Measurements from ENCODE around the gene JADE2. TPM values are rescaled to one million over a fixed set of nuclear protein-coding genes. Genes with fewer than 3 reads are reported as not detected.

JADE2 gene
- total RNA-seq, 1 donor from 2014 or later = 76.8 TPM

GRCh38 chr5:134527156-134527960, 1.9 kb downstream of the JADE2 start:
- peaks cover 7% of the 10 kb centered on the region for H3K36me3 Mint-ChIP-seq (ENCODE audit: low read depth)
- no peaks in the 10 kb centered on the region for H3K9me3 Mint-ChIP-seq
- no peaks in the 10 kb centered on the region for H3K27me3 Mint-ChIP-seq (ENCODE audit: low read depth)
- peak overlapping the region; percentile 97 for H3K4me3 Mint-ChIP-seq (ENCODE audit: low read depth)
- intact Hi-C loops (cut with micrococcal nuclease) = loop anchor here (1.0 to 10.0 kb wide), 9 partner anchors 17 to 353 kb away; partner anchors contain the start of genes CAMLG, PPP2CA, SKP1 and UBE2B
- peaks cover 25% of the 10 kb centered on the region for H3K4me1 Mint-ChIP-seq (ENCODE audit: low read depth)
- DNase-seq (ENCODE audit: low spot score) = peak; percentile 61
- peak overlapping the region; percentile 94 for H3K27ac Mint-ChIP-seq

- Mint-ChIP-seq H3K27ac (no peak overlapping the region), H3K27me3 (ENCODE audit: low read depth) (no peaks in the 10 kb centered on the region), H3K4me3 (ENCODE audit: low read depth) (peak overlapping the region; percentile 97), H3K36me3 (ENCODE audit: low read depth) (peaks cover 7% of the 10 kb centered on the region), H3K4me1 (ENCODE audit: low read depth) (peaks cover 25% of the 10 kb centered on the region), H3K9me3 (no peaks in the 10 kb centered on the region)
- DNase-seq (ENCODE audit: low spot score) = no peak
- intact Hi-C loops (cut with micrococcal nuclease) = loop anchor here (1.0 to 10.0 kb wide), 9 partner anchors 16 to 353 kb away; partner anchors contain the start of genes CAMLG, PPP2CA, SKP1 and UBE2B
Measured at GRCh38 chr5:134527961-134528424, 2.5 kb downstream of the JADE2 start.

- peak overlapping the region; percentile 97 for H3K4me3 Mint-ChIP-seq (ENCODE audit: low read depth)
- H3K27me3 Mint-ChIP-seq (ENCODE audit: low read depth) = no peaks in the 10 kb centered on the region
- H3K4me1 Mint-ChIP-seq (ENCODE audit: low read depth) = peaks cover 20% of the 10 kb centered on the region
- intact Hi-C loops (cut with micrococcal nuclease) = loop anchor here (5.0 to 10.0 kb wide), 5 partner anchors 49 to 354 kb away; partner anchors contain the start of genes CAMLG, PPP2CA and SKP1
- H3K36me3 Mint-ChIP-seq (ENCODE audit: low read depth) = peaks cover 7% of the 10 kb centered on the region
- H3K27ac Mint-ChIP-seq = no peak overlapping the region
- DNase-seq (ENCODE audit: low spot score) = no peak
- no peaks in the 10 kb centered on the region for H3K9me3 Mint-ChIP-seq
Measured at GRCh38 chr5:134528556-134528955, 3.1 kb downstream of the JADE2 start.

- no peaks in the 10 kb centered on the region for H3K27me3 Mint-ChIP-seq (ENCODE audit: low read depth)
- no peak overlapping the region for H3K27ac Mint-ChIP-seq
- DNase-seq (ENCODE audit: low spot score) = no peak
- no peak overlapping the region for H3K4me3 Mint-ChIP-seq (ENCODE audit: low read depth)
- H3K36me3 Mint-ChIP-seq (ENCODE audit: low read depth) = peaks cover 7% of the 10 kb centered on the region
- no peaks in the 10 kb centered on the region for H3K9me3 Mint-ChIP-seq
- peaks cover 15% of the 10 kb centered on the region for H3K4me1 Mint-ChIP-seq (ENCODE audit: low read depth)
- intact Hi-C loops (cut with micrococcal nuclease) = loop anchor here (5.0 to 10.0 kb wide), 5 partner anchors 48 to 355 kb away; partner anchors contain the start of genes CAMLG, PPP2CA and SKP1
Measured at GRCh38 chr5:134529460-134529859, 4.0 kb downstream of the JADE2 start.

DNA sequence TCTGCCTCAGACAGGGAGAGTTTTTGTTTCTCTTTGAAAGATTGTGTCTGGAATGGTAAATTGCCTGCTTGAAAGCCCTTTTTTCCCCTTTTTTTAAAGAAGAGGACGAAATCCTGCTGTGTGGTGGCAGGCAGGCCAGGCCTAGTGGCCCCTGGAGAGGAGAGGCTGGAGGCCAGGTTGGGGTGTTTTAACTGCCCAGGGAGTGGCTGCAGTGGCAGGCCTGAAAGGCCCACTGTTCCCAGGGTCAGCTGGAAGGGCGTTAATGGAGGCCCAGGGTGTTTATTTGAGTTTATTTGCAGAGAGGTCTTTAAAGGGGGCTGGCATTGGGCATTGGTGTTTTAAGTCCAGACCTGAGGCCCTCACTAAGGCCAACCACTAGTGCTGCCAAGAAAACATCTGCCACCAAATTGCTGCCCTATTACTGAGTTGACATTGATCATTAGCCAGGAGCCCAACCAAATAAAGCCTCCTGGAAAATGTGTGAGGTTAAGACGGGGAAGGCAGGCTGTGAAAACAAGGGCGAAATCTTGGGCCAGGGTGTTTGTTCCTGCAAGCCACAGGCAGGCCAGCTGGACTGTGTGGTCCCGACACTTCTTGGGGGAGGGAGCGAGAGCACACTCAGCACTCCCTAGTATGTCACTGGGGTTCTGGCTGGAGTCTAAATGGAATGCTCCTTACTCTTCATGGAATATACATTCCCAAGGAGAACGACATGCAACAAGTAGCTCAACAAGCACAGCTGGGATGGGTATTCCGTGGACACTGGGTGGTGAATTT, 5.0 kb downstream of the JADE2 start:
- peaks cover 7% of the 10 kb centered on the region for H3K36me3 Mint-ChIP-seq (ENCODE audit: low read depth)
- H3K9me3 Mint-ChIP-seq = no peaks in the 10 kb centered on the region

GRCh38 chr5:134533115-134533815, 7.8 kb downstream of the JADE2 start:
- Mint-ChIP-seq H3K4me1 (ENCODE audit: low read depth) (peaks cover 34% of the 10 kb centered on the region), H3K27me3 (ENCODE audit: low read depth) (no peaks in the 10 kb centered on the region), H3K36me3 (ENCODE audit: low read depth) (peaks cover 20% of the 10 kb centered on the region), H3K4me3 (ENCODE audit: low read depth) (no peak overlapping the region), H3K9me3 (no peaks in the 10 kb centered on the region), H3K27ac (peak overlapping the region; percentile 4)
- no peak for DNase-seq (ENCODE audit: low spot score)
- intact Hi-C loops (cut with micrococcal nuclease) = no loop called here

More for the DNA sequence above, 5.0 kb downstream of the JADE2 start:
- no peak overlapping the region for H3K27ac Mint-ChIP-seq
- intact Hi-C loops (cut with micrococcal nuclease) = no loop called here
- DNase-seq (ENCODE audit: low spot score) = no peak
- peaks cover 15% of the 10 kb centered on the region for H3K4me1 Mint-ChIP-seq (ENCODE audit: low read depth)
- no peaks in the 10 kb centered on the region for H3K27me3 Mint-ChIP-seq (ENCODE audit: low read depth)
- no peak overlapping the region for H3K4me3 Mint-ChIP-seq (ENCODE audit: low read depth)

GRCh38 chr5:134534058-134534725, 8.7 kb downstream of the JADE2 start:
- H3K27ac Mint-ChIP-seq = peak overlapping the region; percentile 34
- H3K9me3 Mint-ChIP-seq = no peaks in the 10 kb centered on the region
- H3K27me3 Mint-ChIP-seq (ENCODE audit: low read depth) = no peaks in the 10 kb centered on the region
- H3K36me3 Mint-ChIP-seq (ENCODE audit: low read depth) = peaks cover 21% of the 10 kb centered on the region
- intact Hi-C loops (cut with micrococcal nuclease) = no loop called here
- peaks cover 31% of the 10 kb centered on the region for H3K4me1 Mint-ChIP-seq (ENCODE audit: low read depth)
- DNase-seq (ENCODE audit: low spot score) = no peak
- H3K4me3 Mint-ChIP-seq (ENCODE audit: low read depth) = no peak overlapping the region

DNA sequence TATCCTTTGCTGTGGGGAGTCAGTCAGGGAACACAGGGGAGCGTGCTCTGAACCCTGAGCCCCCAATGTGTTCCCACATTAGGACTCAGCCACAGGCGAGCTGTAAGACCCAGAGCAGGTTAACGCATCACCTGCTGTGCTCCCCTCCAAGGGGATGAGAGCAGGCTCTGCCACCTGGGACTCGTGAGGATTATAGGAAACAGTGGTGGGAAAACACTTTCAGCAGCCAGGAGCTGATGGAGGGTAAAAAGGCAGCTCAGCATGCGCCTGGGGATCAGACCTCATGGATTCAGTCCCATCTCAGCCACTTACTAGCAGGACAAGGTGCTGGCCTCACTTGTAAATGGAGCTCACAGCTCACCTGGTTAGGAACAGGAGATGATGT, 9.2 kb downstream of the JADE2 start:
- peaks cover 31% of the 10 kb centered on the region for H3K4me1 Mint-ChIP-seq (ENCODE audit: low read depth)
- H3K27me3 Mint-ChIP-seq (ENCODE audit: low read depth) = no peaks in the 10 kb centered on the region
- H3K4me3 Mint-ChIP-seq (ENCODE audit: low read depth) = no peak overlapping the region
- intact Hi-C loops (cut with micrococcal nuclease) = no loop called here
- no peaks in the 10 kb centered on the region for H3K9me3 Mint-ChIP-seq
- peaks cover 27% of the 10 kb centered on the region for H3K36me3 Mint-ChIP-seq (ENCODE audit: low read depth)
- H3K27ac Mint-ChIP-seq = no peak overlapping the region
- no peak for DNase-seq (ENCODE audit: low spot score)

DNA sequence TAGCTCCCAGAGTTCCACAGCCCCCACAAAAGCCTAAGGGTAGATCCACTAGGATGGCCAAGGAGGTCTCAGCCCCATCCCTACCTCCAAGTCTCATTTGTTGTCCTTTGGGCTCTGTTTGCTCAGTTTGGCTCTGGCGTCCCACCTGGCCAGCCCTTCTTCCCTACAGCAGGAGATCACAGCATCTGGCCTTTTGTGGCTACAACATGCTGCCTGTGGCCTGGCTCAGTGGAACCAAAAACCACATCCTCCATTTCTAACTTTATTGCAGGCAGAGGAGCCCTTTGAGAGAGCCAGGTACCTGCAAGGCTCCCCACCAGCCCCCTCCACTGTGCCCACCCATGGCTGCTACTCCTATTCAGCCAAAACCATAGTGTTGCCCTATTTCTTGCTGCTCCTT, 11.4 kb downstream of the JADE2 start:
- peak overlapping the region; percentile 67 for H3K27ac Mint-ChIP-seq
- H3K9me3 Mint-ChIP-seq = no peaks in the 10 kb centered on the region
- H3K36me3 Mint-ChIP-seq (ENCODE audit: low read depth) = peaks cover 46% of the 10 kb centered on the region
- no peak for DNase-seq (ENCODE audit: low spot score)
- H3K4me3 Mint-ChIP-seq (ENCODE audit: low read depth) = no peak overlapping the region
- no peaks in the 10 kb centered on the region for H3K27me3 Mint-ChIP-seq (ENCODE audit: low read depth)
- peaks cover 26% of the 10 kb centered on the region for H3K4me1 Mint-ChIP-seq (ENCODE audit: low read depth)
- intact Hi-C loops (cut with micrococcal nuclease) = no loop called here

- H3K4me3 Mint-ChIP-seq (ENCODE audit: low read depth) = no peak overlapping the region
- no peak for DNase-seq (ENCODE audit: low spot score)
- intact Hi-C loops (cut with micrococcal nuclease) = no loop called here
- H3K27ac Mint-ChIP-seq = no peak overlapping the region
- H3K9me3 Mint-ChIP-seq = no peaks in the 10 kb centered on the region
- peaks cover 49% of the 10 kb centered on the region for H3K36me3 Mint-ChIP-seq (ENCODE audit: low read depth)
- H3K27me3 Mint-ChIP-seq (ENCODE audit: low read depth) = no peaks in the 10 kb centered on the region
- peaks cover 22% of the 10 kb centered on the region for H3K4me1 Mint-ChIP-seq (ENCODE audit: low read depth)
Measured at GRCh38 chr5:134537297-134537696, 11.8 kb downstream of the JADE2 start.

- Mint-ChIP-seq H3K4me1 (ENCODE audit: low read depth) (peaks cover 22% of the 10 kb centered on the region), H3K4me3 (ENCODE audit: low read depth) (no peak overlapping the region), H3K27ac (no peak overlapping the region), H3K36me3 (ENCODE audit: low read depth) (peaks cover 49% of the 10 kb centered on the region), H3K27me3 (ENCODE audit: low read depth) (no peaks in the 10 kb centered on the region), H3K9me3 (no peaks in the 10 kb centered on the region)
- DNase-seq (ENCODE audit: low spot score) = no peak
- intact Hi-C loops (cut with micrococcal nuclease) = no loop called here
Measured at GRCh38 chr5:134538296-134538695, 12.8 kb downstream of the JADE2 start.

GRCh38 chr5:134539732-134540131, 14.3 kb downstream of the JADE2 start:
- DNase-seq (ENCODE audit: low spot score) = no peak
- Mint-ChIP-seq H3K27ac (no peak overlapping the region), H3K36me3 (ENCODE audit: low read depth) (peaks cover 61% of the 10 kb centered on the region), H3K9me3 (no peaks in the 10 kb centered on the region), H3K4me1 (ENCODE audit: low read depth) (peaks cover 36% of the 10 kb centered on the region), H3K27me3 (ENCODE audit: low read depth) (no peaks in the 10 kb centered on the region), H3K4me3 (ENCODE audit: low read depth) (no peak overlapping the region)
- intact Hi-C loops (cut with micrococcal nuclease) = no loop called here

All from activated T-helper 2 cell treated with anti-CD3 and anti-CD28 coated beads, Interferon-gamma antibody, Interleukin-2, Interleukin-4, amounts not matched to agents 10 μg/mL and 5 μg/mL and 100 μg/mL, durations not matched to agents 14 hours and 24 hours and 36 hours (primary cell).